H1 (cell line): ENCODE measurements around the gene AP4B1. TPM values are rescaled to one million over a fixed set of nuclear protein-coding genes. Genes with fewer than 3 reads are reported as not detected.

Source experiments
- ASH2L ChIP-seq: fragments of 200-600, 300-600 bp; sonication (generic); IDR thresholded peaks from one replicate; pipeline ENCODE4 v1.7.1; 2017; ENCODE audit warnings: low read length
- BACH1 ChIP-seq: IDR thresholded peaks from 2 replicates; pipeline ENCODE4 v1.6.1; 2012; ENCODE audit warnings: low read length, improper control_type of control experiment
- CEBPB ChIP-seq: IDR thresholded peaks from 2 replicates; pipeline ENCODE4 v1.6.1; 2012; ENCODE audit warnings: low read depth, low read length
- KDM5A ChIP-seq: fragments of 200-600 bp; IDR thresholded peaks from 2 replicates; pipeline ENCODE4 v1.7.1; 2012; ENCODE audit warnings: mild to moderate bottlenecking, low read length, inconsistent platforms, mixed read lengths
- PHF8 ChIP-seq: fragments of 200-600 bp; sonication (generic); conservative IDR thresholded peaks from 2 replicates; pipeline ENCODE4 v1.7.1; 2012; ENCODE audit warnings: low read depth, mild to moderate bottlenecking, inconsistent platforms, low read length, moderate library complexity
- RXRA ChIP-seq: IDR thresholded peaks from 2 replicates; pipeline ENCODE4 v1.6.1; 2011; ENCODE audit warnings: low read depth, mild to moderate bottlenecking, low read length, moderate library complexity; ENCODE audit not compliant: insufficient read depth
- SP4 ChIP-seq: IDR thresholded peaks from 2 replicates; pipeline ENCODE4 v1.6.1; 2012; ENCODE audit warnings: low read length, inconsistent platforms
- polyA plus RNA-seq, 7 experiments: library from polyadenylated mRNA; depleted of rRNA in 3 of 7; stranded (reverse) in 5 of 7; unstranded in 2 of 7; fragments of >200 nt in 5 of 7; fragments of 200-250 nt in 2 of 7; gene quantifications; 1 replicate in 5 of 7; 2 replicates in 1 of 7; 4 replicates in 1 of 7; pipeline versions ENCODE4 v1.2.1 to v1.2.3, GENCODE V29; 2011 to 2013; ENCODE audit warnings: missing spikeins in 2 of 7, mixed read lengths in 2 of 7
- total RNA-seq: library from RNA; stranded (reverse); fragmentation: NEBNext Ultra II Directional; extraction: Animal tissue kit (Norgen Biotek cat#: 25700); gene quantifications from 2 replicates; pipeline ENCODE4 v1.2.1, GENCODE V29; 2021
- TF ChIP-seq, protein P1 (sequence below): fragments of 300-600 bp; sonication (generic); IDR thresholded peaks from 2 replicates; pipeline ENCODE4 v1.7.1; 2012; ENCODE audit warnings: low read length, moderate library complexity, mild to moderate bottlenecking, inconsistent platforms; ENCODE audit not compliant: insufficient replicate concordance
- TF ChIP-seq, protein P2 (sequence below): IDR thresholded peaks from 2 replicates; pipeline ENCODE4 v1.6.1; 2012; ENCODE audit warnings: inconsistent platforms
- TF ChIP-seq, protein P3 (sequence below): IDR thresholded peaks from 2 replicates; pipeline ENCODE4 v1.6.1; 2011; ENCODE audit warnings: low read length, improper control_type of control experiment

The AP4B1 gene
- total and polyA plus RNA-seq, 2 of the 8 experiments (the other 6 are each of a cell fraction or from before 2014, with no cell fraction given), result 8.9 to 9.0 TPM

DNA sequence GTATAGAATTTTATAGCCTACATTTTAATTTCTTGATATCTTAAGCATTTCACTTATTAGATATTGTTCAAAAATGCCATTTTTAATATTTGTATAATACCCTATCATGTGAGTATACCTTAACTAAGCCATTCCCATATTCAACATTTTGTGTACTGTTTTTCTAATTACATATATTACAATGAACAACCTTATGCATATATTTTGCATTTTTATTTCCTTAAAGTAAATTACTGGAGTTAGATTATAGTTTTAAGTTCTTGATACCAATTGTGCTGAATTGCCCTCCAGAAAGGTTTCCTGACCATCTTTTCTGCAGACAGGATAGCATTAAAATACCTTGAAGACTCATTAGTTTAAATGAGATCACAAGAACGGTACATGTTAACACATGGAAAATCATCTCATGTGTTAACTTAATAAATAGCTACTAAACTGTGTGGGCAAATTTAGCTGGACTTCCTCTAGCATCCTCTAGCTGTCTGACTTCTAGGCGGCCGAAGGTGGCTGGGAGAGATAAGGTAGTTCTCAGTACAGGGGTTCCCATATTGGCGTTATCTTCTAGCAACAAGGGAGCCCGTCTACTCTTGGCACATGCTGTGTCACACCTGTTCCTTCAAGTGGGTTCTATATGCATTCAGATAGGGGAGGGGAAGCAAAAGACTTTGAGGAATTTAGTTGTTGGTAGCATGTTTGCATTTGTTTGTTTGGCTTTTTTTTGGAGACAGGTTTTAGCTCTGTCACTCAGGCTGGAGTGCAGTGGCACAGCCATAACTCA is 9.5 kb upstream of the AP4B1 start (continued):
- TF ChIP-seq, protein P1, sequence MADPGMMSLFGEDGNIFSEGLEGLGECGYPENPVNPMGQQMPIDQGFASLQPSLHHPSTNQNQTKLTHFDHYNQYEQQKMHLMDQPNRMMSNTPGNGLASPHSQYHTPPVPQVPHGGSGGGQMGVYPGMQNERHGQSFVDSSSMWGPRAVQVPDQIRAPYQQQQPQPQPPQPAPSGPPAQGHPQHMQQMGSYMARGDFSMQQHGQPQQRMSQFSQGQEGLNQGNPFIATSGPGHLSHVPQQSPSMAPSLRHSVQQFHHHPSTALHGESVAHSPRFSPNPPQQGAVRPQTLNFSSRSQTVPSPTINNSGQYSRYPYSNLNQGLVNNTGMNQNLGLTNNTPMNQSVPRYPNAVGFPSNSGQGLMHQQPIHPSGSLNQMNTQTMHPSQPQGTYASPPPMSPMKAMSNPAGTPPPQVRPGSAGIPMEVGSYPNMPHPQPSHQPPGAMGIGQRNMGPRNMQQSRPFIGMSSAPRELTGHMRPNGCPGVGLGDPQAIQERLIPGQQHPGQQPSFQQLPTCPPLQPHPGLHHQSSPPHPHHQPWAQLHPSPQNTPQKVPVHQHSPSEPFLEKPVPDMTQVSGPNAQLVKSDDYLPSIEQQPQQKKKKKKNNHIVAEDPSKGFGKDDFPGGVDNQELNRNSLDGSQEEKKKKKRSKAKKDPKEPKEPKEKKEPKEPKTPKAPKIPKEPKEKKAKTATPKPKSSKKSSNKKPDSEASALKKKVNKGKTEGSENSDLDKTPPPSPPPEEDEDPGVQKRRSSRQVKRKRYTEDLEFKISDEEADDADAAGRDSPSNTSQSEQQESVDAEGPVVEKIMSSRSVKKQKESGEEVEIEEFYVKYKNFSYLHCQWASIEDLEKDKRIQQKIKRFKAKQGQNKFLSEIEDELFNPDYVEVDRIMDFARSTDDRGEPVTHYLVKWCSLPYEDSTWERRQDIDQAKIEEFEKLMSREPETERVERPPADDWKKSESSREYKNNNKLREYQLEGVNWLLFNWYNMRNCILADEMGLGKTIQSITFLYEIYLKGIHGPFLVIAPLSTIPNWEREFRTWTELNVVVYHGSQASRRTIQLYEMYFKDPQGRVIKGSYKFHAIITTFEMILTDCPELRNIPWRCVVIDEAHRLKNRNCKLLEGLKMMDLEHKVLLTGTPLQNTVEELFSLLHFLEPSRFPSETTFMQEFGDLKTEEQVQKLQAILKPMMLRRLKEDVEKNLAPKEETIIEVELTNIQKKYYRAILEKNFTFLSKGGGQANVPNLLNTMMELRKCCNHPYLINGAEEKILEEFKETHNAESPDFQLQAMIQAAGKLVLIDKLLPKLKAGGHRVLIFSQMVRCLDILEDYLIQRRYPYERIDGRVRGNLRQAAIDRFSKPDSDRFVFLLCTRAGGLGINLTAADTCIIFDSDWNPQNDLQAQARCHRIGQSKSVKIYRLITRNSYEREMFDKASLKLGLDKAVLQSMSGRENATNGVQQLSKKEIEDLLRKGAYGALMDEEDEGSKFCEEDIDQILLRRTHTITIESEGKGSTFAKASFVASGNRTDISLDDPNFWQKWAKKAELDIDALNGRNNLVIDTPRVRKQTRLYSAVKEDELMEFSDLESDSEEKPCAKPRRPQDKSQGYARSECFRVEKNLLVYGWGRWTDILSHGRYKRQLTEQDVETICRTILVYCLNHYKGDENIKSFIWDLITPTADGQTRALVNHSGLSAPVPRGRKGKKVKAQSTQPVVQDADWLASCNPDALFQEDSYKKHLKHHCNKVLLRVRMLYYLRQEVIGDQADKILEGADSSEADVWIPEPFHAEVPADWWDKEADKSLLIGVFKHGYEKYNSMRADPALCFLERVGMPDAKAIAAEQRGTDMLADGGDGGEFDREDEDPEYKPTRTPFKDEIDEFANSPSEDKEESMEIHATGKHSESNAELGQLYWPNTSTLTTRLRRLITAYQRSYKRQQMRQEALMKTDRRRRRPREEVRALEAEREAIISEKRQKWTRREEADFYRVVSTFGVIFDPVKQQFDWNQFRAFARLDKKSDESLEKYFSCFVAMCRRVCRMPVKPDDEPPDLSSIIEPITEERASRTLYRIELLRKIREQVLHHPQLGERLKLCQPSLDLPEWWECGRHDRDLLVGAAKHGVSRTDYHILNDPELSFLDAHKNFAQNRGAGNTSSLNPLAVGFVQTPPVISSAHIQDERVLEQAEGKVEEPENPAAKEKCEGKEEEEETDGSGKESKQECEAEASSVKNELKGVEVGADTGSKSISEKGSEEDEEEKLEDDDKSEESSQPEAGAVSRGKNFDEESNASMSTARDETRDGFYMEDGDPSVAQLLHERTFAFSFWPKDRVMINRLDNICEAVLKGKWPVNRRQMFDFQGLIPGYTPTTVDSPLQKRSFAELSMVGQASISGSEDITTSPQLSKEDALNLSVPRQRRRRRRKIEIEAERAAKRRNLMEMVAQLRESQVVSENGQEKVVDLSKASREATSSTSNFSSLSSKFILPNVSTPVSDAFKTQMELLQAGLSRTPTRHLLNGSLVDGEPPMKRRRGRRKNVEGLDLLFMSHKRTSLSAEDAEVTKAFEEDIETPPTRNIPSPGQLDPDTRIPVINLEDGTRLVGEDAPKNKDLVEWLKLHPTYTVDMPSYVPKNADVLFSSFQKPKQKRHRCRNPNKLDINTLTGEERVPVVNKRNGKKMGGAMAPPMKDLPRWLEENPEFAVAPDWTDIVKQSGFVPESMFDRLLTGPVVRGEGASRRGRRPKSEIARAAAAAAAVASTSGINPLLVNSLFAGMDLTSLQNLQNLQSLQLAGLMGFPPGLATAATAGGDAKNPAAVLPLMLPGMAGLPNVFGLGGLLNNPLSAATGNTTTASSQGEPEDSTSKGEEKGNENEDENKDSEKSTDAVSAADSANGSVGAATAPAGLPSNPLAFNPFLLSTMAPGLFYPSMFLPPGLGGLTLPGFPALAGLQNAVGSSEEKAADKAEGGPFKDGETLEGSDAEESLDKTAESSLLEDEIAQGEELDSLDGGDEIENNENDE, result no peak
- TF ChIP-seq PHF8, result no peak
- TF ChIP-seq, protein P2, sequence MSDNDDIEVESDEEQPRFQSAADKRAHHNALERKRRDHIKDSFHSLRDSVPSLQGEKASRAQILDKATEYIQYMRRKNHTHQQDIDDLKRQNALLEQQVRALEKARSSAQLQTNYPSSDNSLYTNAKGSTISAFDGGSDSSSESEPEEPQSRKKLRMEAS, result no peak
- no peak for TF ChIP-seq RXRA
- no peak for TF ChIP-seq BACH1
- no peak for TF ChIP-seq KDM5A
- no peak for TF ChIP-seq SP4
- no peak for TF ChIP-seq ASH2L
- TF ChIP-seq, protein P3, sequence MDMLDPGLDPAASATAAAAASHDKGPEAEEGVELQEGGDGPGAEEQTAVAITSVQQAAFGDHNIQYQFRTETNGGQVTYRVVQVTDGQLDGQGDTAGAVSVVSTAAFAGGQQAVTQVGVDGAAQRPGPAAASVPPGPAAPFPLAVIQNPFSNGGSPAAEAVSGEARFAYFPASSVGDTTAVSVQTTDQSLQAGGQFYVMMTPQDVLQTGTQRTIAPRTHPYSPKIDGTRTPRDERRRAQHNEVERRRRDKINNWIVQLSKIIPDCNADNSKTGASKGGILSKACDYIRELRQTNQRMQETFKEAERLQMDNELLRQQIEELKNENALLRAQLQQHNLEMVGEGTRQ, result no peak
- TF ChIP-seq CEBPB, result no peak
